Umbilical cord (tissue), 2 donors: ENCODE results near the gene F2RL1. TPM values are rescaled to one million over a fixed set of nuclear protein-coding genes. Genes with fewer than 3 reads are reported as not detected.
A peak's percentile ranks its signal among the peaks of the same experiment; 100 is the strongest.
"Not testable (repeated sequence)": the region's sequence is repeated elsewhere in the genome, so short reads cannot be mapped to it uniquely, and the experiment has no call there.

ENCODE experiments used
- DNase-seq: peaks from one replicate; pipeline ENCODE4 v3.0.0-alpha.2; 2015; ENCODE audit warnings: low spot score
- total RNA-seq: library from RNA; depleted of rRNA; stranded (reverse); fragments of >200 nt; gene quantifications from one replicate; pipeline ENCODE4 v1.2.3, GENCODE V29; 2014; ENCODE audit warnings: low replicate concordance; ENCODE audit not compliant: insufficient read depth

F2RL1 gene
- total RNA-seq, 1 donor from 2014 or later = 3.9 TPM

DNA sequence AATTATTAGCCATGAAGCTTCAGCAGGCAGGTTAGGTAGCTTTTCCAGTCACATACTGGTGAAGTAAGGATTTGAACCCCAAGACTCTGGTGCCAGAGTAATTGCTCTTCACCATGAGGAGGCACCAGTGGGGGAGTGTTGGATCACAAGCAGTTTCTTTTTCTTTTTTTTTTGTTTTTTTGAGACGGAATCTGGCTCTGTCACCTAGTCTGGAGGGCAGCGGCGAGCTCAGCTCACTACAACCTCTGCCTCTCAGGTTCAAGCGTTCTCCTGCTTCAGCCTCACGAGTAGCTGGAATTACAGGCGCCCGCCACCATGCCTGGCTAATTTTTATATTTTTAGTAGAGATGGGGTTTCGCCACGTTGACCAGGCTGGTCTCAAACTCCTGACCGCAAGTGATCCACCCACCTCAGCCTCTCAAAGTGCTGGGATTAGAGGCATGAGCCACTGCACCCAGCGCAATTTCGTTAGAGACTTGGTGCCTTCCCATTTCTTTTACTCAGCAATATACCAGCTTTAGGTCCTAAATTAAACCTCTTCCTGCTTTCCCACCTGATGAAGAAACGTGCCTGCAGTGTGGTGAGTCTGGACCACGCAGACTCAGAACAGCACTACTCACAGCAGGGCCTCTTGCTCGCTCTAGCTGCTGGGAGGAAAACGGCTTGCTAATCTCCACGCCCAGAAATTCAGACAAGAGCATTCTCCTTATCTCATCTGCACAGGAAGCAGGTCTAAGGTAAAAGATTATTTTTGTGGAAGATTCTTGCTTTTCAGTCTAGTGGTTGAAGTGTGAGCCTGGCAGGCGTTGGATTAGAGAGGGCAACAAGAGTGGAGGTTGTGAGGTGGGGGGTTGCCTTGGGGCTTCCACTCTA lies 30.8 kb downstream of the F2RL1 start, which contains the start of gene S100Z:
TSS of gene S100Z (plus strand) at position 596 of the 873 bp plus-strand sequence. CDS start 25,346 bp downstream, outside the sequence.
- peak; percentile 13 for DNase-seq

GRCh38 chr5:76850543-76851145 lies 31.8 kb downstream of the F2RL1 start:
- no peak for DNase-seq

GRCh38 chr5:76851728-76852369 lies 33.0 kb downstream of the F2RL1 start:
- no peak for DNase-seq

DNA sequence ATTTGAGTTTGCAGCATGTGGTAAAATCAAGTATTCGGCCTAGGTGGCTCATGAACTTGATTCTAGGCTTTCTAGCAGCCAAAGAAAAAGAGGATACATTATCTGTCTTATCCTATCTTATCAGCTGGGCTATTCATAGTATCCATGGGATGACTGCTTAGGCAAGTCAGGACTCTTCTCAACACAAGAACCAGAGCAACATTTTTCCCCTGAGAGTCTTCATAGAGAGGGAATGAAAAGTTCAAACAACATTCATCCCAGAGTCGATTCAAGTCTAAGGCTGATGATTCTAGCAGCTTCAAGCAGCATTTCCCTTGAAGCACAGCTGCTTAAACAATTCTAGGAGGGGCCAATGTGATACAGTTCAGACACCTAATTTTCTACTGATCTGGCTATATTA lies 33.9 kb downstream of the F2RL1 start:
- DNase-seq = peak; percentile 53

- not testable (repeated sequence) for DNase-seq
Measured at GRCh38 chr5:76853741-76854140, 34.9 kb downstream of the F2RL1 start.

- no peak for DNase-seq
Measured at GRCh38 chr5:76854644-76855043, 35.8 kb downstream of the F2RL1 start.

DNA sequence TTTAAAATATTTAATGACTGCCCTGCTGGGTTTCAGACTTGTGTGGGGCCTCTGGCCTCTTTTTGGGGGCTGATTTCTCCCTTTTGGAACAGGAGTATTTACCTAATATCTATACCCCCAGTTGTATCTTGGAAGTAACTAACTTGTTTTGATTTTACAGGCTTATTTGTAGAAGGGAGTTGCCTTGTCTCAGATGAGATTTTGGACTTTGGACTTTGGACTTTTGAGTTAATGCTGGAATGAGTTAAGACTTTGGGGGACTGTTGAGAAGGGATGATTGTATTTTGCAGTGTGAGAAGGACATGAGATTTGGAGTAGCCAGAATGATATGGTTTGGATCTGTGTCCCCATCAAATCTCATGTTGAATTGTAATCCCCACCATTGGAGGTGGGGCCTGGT lies 36.7 kb downstream of the F2RL1 start:
- not testable (repeated sequence) for DNase-seq

DNA sequence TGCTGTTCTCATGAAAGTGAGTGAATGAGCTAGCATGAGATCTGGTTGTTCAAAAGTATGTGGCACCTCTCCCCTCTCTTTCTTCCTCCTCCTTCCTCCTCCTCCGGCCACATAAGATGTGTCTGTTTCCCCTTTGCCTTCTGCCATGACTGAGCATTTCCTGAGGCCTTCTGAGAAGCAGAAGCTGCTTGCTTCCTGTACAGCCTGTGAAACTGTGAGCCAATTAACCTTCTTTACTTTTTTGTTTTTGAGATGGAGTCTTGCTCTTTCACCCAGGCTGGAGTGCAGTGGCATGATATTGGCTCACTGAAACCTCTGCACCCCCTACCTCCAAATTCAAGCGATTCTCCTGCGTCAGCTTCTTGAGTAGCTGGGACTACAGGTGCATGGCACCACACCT lies 37.1 kb downstream of the F2RL1 start:
- peak; percentile 38 for DNase-seq

DNA sequence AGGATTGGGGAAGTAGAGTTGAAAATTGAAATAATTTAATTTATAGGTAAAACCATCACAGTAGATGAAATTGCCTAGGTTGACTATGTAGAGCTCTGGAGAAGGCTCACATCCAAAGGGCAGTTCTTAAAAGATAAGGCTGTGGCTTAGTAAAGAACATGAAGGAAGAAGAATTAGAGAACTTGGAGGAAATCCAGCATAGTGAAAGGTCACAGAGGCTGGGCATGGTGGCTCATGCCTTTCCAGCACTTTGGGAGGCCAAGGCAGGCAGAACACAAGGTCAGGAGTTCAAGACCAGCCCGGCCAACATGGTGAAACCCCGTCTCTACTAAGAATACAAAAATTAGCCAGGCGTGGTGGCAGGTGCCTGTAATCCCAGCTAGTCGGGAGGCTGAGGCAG lies 38.0 kb downstream of the F2RL1 start:
- DNase-seq = peak; percentile 19

GRCh38 chr5:76859591-76860247 lies 40.9 kb downstream of the F2RL1 start:
- DNase-seq = no peak

GRCh38 chr5:76861612-76862011 lies 42.8 kb downstream of the F2RL1 start:
- DNase-seq = no peak

DNA sequence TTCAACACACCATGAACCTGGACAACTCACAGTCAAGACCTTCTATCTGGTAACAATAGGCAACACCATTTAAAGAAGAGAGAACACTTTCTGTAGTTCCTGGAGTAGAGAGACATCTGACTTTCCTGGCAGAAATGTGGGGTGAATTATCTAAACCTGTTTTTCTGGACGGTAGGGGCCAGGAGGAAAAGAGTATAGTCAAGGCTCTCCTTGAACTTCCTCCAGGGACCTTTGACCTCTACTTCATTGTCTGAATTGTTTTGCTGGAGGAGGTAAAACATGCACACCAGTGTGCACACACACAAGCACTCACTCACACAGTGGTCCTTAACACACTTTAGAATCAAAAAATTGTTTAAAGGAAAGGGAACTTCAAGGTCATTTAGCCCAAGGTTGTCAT lies 44.2 kb downstream of the F2RL1 start:
- DNase-seq = no peak

GRCh38 chr5:76866503-76866902 lies 47.7 kb downstream of the F2RL1 start:
- no peak for DNase-seq

- DNase-seq = no peak
Measured at GRCh38 chr5:76867038-76867437, 48.2 kb downstream of the F2RL1 start.

DNA sequence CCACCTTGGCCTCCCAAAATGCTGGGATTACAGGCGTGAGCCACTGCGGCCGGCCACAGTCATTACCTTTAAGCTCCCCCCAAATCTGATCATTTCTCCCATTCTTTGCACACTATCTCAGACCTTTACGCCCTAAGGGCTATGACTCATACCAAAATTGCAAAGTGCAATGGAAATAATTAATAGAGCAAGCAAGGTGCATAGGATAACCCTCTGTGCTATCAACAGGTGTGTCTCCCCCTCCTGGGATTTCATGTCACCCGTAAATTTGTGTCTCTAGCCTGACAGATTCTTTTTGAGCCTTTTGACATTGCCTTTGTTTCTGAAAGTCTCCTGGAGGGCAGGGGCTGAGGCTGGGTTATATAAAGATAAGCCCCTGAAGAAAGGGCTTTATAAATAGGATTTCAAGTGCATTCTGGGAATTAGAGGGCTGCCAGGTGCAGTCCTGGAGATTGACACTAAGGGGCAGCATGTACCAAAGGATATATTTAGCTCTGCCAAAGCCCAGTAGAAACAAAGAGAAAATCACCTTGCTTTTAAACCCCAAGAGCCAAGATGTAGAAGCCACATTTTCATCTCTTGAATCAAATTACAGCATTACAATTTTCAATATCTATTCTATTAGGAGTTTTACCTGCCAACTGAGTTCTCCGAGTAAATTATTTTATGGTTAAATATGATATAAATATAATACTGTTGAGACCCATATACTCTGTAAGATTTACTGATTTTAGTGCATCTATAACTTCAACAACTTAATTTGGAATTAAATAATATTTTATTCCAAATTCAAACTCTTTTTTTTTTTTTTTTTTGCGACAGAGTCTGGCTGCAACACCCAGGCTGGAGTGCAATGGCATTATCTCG lies 49.2 kb downstream of the F2RL1 start:
- DNase-seq = peak; percentile 65

DNA sequence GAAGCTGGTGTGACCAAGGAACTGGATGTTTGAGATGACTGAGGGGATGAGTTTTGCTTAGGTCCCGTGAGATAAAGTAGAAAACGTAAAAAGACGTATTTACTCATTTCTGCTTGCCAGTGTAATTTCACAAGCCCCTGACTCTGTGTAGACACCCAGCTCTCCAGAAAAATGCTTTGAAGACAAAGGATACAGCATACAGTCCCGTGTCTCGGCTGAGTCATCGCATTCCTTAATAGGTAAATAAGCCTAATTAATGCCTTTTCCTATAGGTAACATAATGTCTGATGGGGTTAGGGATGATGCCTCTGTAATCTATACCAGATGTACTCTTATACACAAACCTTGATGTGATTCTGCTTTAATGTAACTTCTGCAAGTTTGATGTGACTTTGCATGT lies 51.2 kb downstream of the F2RL1 start:
- no peak for DNase-seq

DNA sequence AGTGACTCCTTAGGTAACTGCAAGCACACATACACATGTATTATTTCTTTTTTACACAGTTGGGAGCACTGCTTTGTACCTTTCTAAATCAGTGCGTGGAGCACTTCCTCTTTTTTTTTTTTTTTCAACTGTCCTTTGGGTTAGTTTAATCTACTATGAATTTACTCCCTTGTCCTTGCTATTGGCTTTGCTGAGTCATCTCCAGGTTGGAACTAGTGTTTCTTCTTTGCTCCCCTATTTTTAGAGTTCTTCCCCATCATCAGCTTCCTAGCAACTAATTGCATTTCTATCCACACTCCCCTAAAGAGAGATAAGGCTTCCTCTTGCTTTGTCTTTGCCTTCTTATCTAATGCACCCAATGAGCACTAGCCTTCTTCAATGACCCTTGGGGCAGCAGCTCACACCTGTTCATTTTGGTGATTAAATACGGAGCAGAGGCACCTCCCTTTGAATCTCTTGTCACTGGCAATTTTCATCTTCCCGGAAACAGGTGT lies 55.3 kb downstream of the F2RL1 start:
- no peak for DNase-seq
